Esophagus squamous epithelium (tissue), 5 donors: ENCODE results near the gene SELENOP. TPM values are rescaled to one million over a fixed set of nuclear protein-coding genes. Genes with fewer than 3 reads are reported as not detected.

Source experiments
- DNase-seq: peaks from one replicate; lab custom pipeline; 2025; lab: John Stamatoyannopoulos, UW
- H3K27ac ChIP-seq, 4 donors: fragments of 200-600 bp; sonication (generic); one replicate each; pipeline ENCODE4 v1.5.1; 2016 to 2019; ENCODE audit warnings: mild to moderate bottlenecking in 1 of 4
- H3K27me3 ChIP-seq, 4 donors: fragments of 200-600 bp; sonication (generic); 1 replicate in 3 of 4; 2 replicates in 1 of 4; pipeline versions ENCODE4 v1.5.1 to v1.6.0; 2017 to 2021; ENCODE audit warnings: antibody characterized with exemption in 1 of 4
- H3K36me3 ChIP-seq, 3 donors: fragments of 200-600 bp; sonication (generic); one replicate each; pipeline ENCODE4 v1.5.1; 2016 to 2019
- H3K4me1 ChIP-seq, 3 donors: fragments of 200-600 bp; sonication (generic); one replicate each; pipeline ENCODE4 v1.5.1; 2017 to 2019
- H3K4me3 ChIP-seq, 4 donors: fragments of 200-600 bp; sonication (generic); 1 replicate in 3 of 4; 2 replicates in 1 of 4; pipeline ENCODE4 v1.5.1; 2016 to 2019; ENCODE audit warnings: mild to moderate bottlenecking in 2 of 4, moderate library complexity in 1 of 4
- H3K9me3 ChIP-seq, 3 donors: fragments of 200-600 bp; sonication (generic); one replicate each; pipeline ENCODE4 v1.5.1; 2016 to 2019
- CTCF ChIP-seq, 6 experiments: fragments of 450-650 bp in 4 of 6; fragments of 200-600 bp in 2 of 6; sonication (generic) in 2 of 6; IDR thresholded peaks; one replicate each; pipeline ENCODE4 v1.5.1; 2016 to 2019; ENCODE audit warnings: antibody characterized with exemption in 6 of 6, mild to moderate bottlenecking in 4 of 6, moderate library complexity in 4 of 6
- POLR2A ChIP-seq, 4 donors: fragments of 450-650 bp; IDR thresholded peaks; one replicate each; pipeline ENCODE4 v1.6.1; 2017; ENCODE audit warnings: antibody characterized with exemption in 4 of 4, mild to moderate bottlenecking in 4 of 4, moderate library complexity in 3 of 4
- WGBS, 2 donors: methylation state at CpG; one replicate each; pipeline ENCODE4 v1.1.5; 2018; 5-methylcytosine and 5-hydroxymethylcytosine counted together
- intact Hi-C: fragments of 100-400 bp; cut with DNase I; formaldehyde crosslinking; loops from one replicate; pipeline ENCODE4 v1.15.0; 2022
- total RNA-seq, 4 donors: library from RNA; depleted of rRNA; stranded (reverse); fragments of >200 nt; gene quantifications; one replicate each; pipeline ENCODE4 v1.1.0, GENCODE V29; 2016
- donor health status: DM: yes; HTN: yes; CAD: no.

SELENOP gene
- total RNA-seq, 4 donors from 2014 or later: 74.7 to 381 (median 211) TPM

DNA sequence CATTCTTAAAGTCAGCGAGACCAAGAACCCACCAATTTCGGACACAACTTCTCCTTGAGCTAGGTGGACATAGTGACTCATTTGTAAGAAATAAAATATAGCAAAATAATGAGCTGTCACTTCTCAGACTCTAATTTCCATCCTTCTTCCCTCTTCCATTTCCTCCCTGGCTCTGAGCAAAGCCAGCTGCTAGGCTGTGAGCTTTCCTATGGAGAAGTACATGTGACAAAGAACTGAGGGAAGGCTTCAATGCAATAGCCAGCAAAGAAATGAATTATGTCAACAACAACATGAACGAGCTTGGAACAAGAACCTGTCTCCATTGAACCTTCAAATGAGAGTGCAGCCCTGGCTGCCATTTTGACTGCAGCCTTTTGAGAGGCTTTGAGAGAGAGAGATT, 25.9 kb upstream of the SELENOP start:
- Histone ChIP-seq H3K27me3 (no peaks in the 10 kb centered on the region), H3K4me1 (peaks cover 0 to 32% (median 15%) of the 10 kb centered on the region in 3 donors), H3K27ac (no peak overlapping the region), H3K36me3 (no peaks in the 10 kb centered on the region), H3K9me3 (no peaks in the 10 kb centered on the region), H3K4me3 (no peak overlapping the region)
- no peak for DNase-seq
- intact Hi-C loops: no loop called here
- 69 to 87% methylated on average over 3 of the region's 3 CpGs for WGBS, 2 donors
- TF ChIP-seq CTCF (IDR thresholded peaks at IDR 0.05): no peak
- no peak for TF ChIP-seq POLR2A (IDR thresholded peaks at IDR 0.05)

DNA sequence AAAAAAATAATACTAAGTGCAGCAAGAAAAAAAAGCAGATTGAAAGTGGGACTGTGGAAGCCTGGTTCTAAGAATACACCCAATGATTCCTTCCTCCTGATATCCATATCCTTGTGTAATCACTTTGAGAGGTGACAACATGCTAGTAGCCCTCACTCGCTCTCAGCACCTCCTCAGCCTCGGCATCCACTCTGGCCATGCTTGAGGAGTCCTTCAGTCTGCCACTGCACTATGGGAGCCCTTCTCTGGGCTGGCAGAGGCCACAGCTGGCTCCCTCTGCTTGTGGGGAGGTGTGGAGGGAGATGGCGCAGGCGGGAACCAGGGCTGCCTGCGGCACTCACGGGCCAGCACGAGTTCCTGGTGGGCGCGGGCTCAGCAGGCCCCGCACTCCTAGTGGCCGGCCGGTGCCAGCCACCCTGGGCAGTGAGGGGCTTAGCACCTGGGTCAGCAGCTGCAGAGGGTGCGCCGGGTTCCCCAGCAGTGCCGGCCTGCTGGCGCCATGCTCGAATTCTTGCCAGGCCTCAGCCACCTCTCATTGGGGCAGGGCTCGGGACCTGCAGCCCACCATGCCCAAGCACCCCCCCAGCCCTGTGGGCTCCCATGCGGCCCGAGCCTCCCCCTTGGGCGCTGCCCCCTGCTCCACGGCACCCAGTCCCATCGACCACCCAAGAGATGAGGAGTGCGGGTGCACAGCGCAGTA, 24.5 kb upstream of the SELENOP start:
- intact Hi-C loops: no loop called here

DNA sequence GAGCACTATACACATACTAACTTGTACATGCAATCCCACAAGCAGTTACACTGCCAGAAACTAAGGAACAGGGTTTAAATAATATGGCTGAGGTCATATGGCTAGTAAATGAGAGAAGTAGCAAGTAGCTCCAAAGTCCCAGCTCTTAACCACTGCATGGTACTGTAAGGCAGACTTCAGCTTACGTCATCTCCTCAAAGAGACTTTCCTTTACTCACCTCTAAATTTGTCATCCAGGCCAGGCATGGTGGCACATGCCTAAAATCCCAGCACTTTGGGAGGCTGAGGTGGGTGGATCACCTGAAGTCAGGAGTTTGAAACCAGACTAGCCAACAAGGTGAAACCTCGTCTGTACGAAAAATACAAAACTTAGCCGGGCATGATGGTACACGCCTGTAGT, 20.4 kb upstream of the SELENOP start:
- TF ChIP-seq CTCF (IDR thresholded peaks at IDR 0.05) (no peak), POLR2A (IDR thresholded peaks at IDR 0.05) (no peak)
- H3K4me1 ChIP-seq: peaks cover 0 to 51% (median 12%) of the 10 kb centered on the region in 3 donors
- no peak overlapping the region for H3K4me3 ChIP-seq
- H3K36me3 ChIP-seq: no peaks in the 10 kb centered on the region
- no peaks in the 10 kb centered on the region for H3K9me3 ChIP-seq
- no peak for DNase-seq
- 64 to 78% methylated on average over 5 of the region's 5 CpGs for WGBS, 2 donors
- H3K27me3 ChIP-seq: no peaks in the 10 kb centered on the region
- H3K27ac ChIP-seq: no peak overlapping the region
- intact Hi-C loops: no loop called here

More for the DNA sequence above, 24.5 kb upstream of the SELENOP start:
- no peaks in the 10 kb centered on the region for H3K36me3 ChIP-seq
- DNase-seq: no peak
- H3K4me1 ChIP-seq: peaks cover 0 to 35% (median 17%) of the 10 kb centered on the region in 3 donors
- no peak overlapping the region for H3K4me3 ChIP-seq
- no peak for TF ChIP-seq POLR2A (IDR thresholded peaks at IDR 0.05)
- TF ChIP-seq CTCF (IDR thresholded peaks at IDR 0.05): no peak
- no peaks in the 10 kb centered on the region for H3K27me3 ChIP-seq
- no peak overlapping the region for H3K27ac ChIP-seq
- WGBS, 2 donors: 92 to 93% methylated on average over 2 to 8 of the region's 25 CpGs
- H3K9me3 ChIP-seq: no peaks in the 10 kb centered on the region

DNA sequence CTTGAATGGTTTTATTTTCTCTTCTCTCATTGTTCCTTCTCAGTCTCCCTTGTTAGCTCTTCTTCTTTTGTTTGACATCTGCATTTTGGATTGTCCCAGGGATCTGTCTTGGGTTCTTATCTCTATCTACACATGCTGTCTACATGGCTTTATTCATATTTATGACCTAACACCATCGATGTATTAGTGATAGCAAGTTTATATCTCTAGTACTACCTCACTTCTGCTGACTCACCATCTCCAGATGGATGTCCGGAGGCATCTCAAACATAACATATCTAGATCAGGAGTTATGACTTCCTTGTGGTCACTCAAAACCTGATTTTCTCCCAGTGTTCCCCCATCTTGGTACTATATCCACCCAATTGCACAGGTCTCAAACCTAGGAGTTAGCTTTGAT, 19.2 kb upstream of the SELENOP start:
- intact Hi-C loops: no loop called here
- Histone ChIP-seq H3K4me3 (no peak overlapping the region), H3K27me3 (no peaks in the 10 kb centered on the region), H3K9me3 (no peaks in the 10 kb centered on the region), H3K4me1 (peaks cover 0 to 55% (median 12%) of the 10 kb centered on the region in 3 donors), H3K27ac (no peak overlapping the region), H3K36me3 (no peaks in the 10 kb centered on the region)
- no peak for DNase-seq
- WGBS, 2 donors: 70 to 88% methylated on average over 2 of the region's 2 CpGs
- no peak for TF ChIP-seq POLR2A (IDR thresholded peaks at IDR 0.05)
- TF ChIP-seq CTCF (IDR thresholded peaks at IDR 0.05): no peak

DNA sequence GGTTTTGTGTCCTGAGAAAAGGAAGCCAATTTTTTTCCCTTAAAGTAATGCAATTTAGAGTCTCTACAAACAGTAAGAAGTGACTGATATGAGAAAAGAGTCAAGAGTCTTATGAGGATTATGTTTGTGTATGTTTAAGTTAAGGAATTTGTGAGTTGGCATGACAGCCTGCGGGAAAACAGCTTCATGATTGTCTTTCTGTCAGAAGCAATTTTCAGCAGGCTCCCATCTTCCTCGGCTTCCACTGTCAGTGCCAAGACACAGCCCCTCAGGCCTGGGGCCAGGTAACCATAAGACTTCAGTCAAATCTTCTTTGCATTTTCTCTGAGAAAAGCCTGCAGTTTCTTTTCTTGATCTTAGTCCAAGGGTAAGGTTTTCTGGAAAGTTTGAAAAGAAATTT, 17.0 kb upstream of the SELENOP start:
- DNase-seq: no peak
- no peaks in the 10 kb centered on the region for H3K36me3 ChIP-seq
- TF ChIP-seq CTCF (IDR thresholded peaks at IDR 0.05): no peak
- TF ChIP-seq POLR2A (IDR thresholded peaks at IDR 0.05): no peak
- peak overlapping the region in 1 of 4 donors; percentile 1 for H3K27ac ChIP-seq
- H3K9me3 ChIP-seq: no peaks in the 10 kb centered on the region
- H3K27me3 ChIP-seq: no peaks in the 10 kb centered on the region
- 11 to 27% methylated on average over 2 of the region's 2 CpGs for WGBS, 2 donors
- intact Hi-C loops: no loop called here
- H3K4me3 ChIP-seq: no peak overlapping the region
- peaks cover 0 to 43% (median 12%) of the 10 kb centered on the region in 3 donors for H3K4me1 ChIP-seq
